Vagina (tissue), 2 donors: ENCODE measurements around the gene LRRC7.

Experiments
- CTCF ChIP-seq, 3 experiments: fragments of 450-650 bp in 2 of 3; fragments of 200-600 bp in 1 of 3; sonication (generic) in 1 of 3; IDR thresholded peaks; one replicate each; pipeline ENCODE4 v1.5.1; 2017 to 2019; ENCODE audit warnings: antibody characterized with exemption in 3 of 3, mild to moderate bottlenecking in 2 of 3, moderate library complexity in 2 of 3
- POLR2A ChIP-seq, 2 donors: fragments of 450-650 bp; IDR thresholded peaks; one replicate each; pipeline ENCODE4 v1.6.1; 2017; ENCODE audit warnings: antibody characterized with exemption in 2 of 2, mild to moderate bottlenecking in 2 of 2, moderate library complexity in 2 of 2

DNA sequence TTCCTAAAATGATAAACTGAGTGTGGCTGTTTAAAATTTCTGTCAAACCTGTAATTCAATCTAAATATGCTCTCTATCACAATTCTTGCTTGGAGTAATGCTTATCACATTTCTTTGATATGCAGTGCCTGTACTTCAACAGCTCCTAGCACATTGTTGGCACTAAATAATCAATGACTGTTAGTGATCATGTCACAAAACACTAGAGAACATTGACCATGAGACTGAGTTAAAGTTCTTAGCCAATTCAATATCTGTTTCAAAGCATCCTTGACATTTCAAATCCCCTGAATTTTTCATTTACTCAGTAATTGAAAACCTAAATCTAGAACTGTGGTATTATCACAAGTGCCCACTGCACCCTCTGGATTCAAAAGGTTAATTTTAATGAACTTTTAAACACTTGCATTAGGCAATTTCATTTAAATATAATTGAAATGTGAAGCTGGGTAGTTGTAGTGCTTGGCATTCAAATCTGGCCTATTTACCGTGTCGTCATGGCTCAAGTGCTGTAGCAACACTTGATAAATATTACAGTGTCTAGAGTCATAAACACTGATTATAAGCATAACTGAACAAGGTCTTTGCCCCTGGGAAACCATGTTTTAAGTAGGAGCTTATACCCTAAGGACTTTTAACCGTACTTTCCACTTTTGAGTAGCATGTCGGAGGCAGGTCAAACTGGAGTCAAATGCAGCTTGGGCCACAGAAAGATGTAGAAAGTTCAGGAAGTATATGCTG, 143.6 kb downstream of the LRRC7 start:
- TF ChIP-seq CTCF (IDR thresholded peaks at IDR 0.05) (no peak), POLR2A (IDR thresholded peaks at IDR 0.05) (no peak)
